ENCODE data around the gene RHEBL1.

The RHEBL1 gene

GRCh38 chr12:49060237-49061156 lies 9.3 kb downstream of the RHEBL1 start, which contains the start of gene KMT2D (continued):
- TF ChIP-seq, protein P1, sequence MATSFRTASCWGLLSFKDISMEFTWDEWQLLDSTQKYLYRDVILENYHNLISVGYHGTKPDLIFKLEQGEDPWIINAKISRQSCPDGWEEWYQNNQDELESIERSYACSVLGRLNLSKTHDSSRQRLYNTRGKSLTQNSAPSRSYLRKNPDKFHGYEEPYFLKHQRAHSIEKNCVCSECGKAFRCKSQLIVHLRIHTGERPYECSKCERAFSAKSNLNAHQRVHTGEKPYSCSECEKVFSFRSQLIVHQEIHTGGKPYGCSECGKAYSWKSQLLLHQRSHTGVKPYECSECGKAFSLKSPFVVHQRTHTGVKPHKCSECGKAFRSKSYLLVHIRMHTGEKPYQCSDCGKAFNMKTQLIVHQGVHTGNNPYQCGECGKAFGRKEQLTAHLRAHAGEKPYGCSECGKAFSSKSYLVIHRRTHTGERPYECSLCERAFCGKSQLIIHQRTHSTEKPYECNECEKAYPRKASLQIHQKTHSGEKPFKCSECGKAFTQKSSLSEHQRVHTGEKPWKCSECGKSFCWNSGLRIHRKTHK (tag by site-specific recombination; IDR thresholded peaks at IDR 0.05) = no peak
- TF ChIP-seq, protein P2, sequence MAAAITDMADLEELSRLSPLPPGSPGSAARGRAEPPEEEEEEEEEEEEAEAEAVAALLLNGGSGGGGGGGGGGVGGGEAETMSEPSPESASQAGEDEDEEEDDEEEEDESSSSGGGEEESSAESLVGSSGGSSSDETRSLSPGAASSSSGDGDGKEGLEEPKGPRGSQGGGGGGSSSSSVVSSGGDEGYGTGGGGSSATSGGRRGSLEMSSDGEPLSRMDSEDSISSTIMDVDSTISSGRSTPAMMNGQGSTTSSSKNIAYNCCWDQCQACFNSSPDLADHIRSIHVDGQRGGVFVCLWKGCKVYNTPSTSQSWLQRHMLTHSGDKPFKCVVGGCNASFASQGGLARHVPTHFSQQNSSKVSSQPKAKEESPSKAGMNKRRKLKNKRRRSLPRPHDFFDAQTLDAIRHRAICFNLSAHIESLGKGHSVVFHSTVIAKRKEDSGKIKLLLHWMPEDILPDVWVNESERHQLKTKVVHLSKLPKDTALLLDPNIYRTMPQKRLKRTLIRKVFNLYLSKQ (tag by site-specific recombination; IDR thresholded peaks at IDR 0.05; ENCODE audit: borderline replicate concordance) = peak; percentile 90
- TF ChIP-seq ZNF677 (tag by site-specific recombination; IDR thresholded peaks at IDR 0.05) (no peak), HOXD13 (CRISPR knock-in tag; IDR thresholded peaks at IDR 0.05; ENCODE audit: borderline replicate concordance) (no peak), ZNF560 (tag by site-specific recombination; IDR thresholded peaks at IDR 0.05; ENCODE audit: borderline replicate concordance) (no peak), ZFP37 (tag by site-specific recombination; IDR thresholded peaks at IDR 0.05) (peak; percentile 99), HOXC10 (CRISPR knock-in tag; IDR thresholded peaks at IDR 0.05) (no peak), ZNF133 (tag by site-specific recombination; IDR thresholded peaks at IDR 0.05) (0 out of 2 replicates have a peak, but pooled peaks have one; percentile 20), ZNF10 (tag by site-specific recombination; IDR thresholded peaks at IDR 0.05) (peak; percentile 84), ZNF707 (tag by site-specific recombination; IDR thresholded peaks at IDR 0.05) (no peak)
- TF ChIP-seq, protein P3, sequence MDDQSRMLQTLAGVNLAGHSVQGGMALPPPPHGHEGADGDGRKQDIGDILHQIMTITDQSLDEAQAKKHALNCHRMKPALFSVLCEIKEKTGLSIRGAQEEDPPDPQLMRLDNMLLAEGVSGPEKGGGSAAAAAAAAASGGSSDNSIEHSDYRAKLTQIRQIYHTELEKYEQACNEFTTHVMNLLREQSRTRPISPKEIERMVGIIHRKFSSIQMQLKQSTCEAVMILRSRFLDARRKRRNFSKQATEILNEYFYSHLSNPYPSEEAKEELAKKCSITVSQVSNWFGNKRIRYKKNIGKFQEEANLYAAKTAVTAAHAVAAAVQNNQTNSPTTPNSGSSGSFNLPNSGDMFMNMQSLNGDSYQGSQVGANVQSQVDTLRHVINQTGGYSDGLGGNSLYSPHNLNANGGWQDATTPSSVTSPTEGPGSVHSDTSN (CRISPR knock-in tag; IDR thresholded peaks at IDR 0.05) = no peak
- TF ChIP-seq, protein P4, sequence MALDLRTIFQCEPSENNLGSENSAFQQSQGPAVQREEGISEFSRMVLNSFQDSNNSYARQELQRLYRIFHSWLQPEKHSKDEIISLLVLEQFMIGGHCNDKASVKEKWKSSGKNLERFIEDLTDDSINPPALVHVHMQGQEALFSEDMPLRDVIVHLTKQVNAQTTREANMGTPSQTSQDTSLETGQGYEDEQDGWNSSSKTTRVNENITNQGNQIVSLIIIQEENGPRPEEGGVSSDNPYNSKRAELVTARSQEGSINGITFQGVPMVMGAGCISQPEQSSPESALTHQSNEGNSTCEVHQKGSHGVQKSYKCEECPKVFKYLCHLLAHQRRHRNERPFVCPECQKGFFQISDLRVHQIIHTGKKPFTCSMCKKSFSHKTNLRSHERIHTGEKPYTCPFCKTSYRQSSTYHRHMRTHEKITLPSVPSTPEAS (tag by site-specific recombination; IDR thresholded peaks at IDR 0.05) = peak; percentile 90

GRCh38 chr12:49059299-49060171 lies 10.2 kb downstream of the RHEBL1 start:
- POLR2A ChIA-PET = interaction anchor here (1.1 to 3.6 kb wide), 6 partner anchors 10 to 128 kb away, joined by 3 to 26 read pairs (median 5); partner anchors contain the start of genes RHEBL1 and TUBA1B
- 0 out of 2 replicates have a peak, but pooled peaks have one; percentile 16 for TF ChIP-seq ZBTB8A (tag by site-specific recombination; IDR thresholded peaks at IDR 0.05)
- TF ChIP-seq, protein P5, sequence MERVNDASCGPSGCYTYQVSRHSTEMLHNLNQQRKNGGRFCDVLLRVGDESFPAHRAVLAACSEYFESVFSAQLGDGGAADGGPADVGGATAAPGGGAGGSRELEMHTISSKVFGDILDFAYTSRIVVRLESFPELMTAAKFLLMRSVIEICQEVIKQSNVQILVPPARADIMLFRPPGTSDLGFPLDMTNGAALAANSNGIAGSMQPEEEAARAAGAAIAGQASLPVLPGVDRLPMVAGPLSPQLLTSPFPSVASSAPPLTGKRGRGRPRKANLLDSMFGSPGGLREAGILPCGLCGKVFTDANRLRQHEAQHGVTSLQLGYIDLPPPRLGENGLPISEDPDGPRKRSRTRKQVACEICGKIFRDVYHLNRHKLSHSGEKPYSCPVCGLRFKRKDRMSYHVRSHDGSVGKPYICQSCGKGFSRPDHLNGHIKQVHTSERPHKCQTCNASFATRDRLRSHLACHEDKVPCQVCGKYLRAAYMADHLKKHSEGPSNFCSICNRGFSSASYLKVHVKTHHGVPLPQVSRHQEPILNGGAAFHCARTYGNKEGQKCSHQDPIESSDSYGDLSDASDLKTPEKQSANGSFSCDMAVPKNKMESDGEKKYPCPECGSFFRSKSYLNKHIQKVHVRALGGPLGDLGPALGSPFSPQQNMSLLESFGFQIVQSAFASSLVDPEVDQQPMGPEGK (tag by site-specific recombination; IDR thresholded peaks at IDR 0.05) = peak; percentile 72
- TF ChIP-seq, protein P1 (tag by site-specific recombination; IDR thresholded peaks at IDR 0.05) = no peak
- TF ChIP-seq ZNF174 (tag by site-specific recombination; IDR thresholded peaks at IDR 0.05) = no peak
- TF ChIP-seq EGR2 (tag by site-specific recombination; IDR thresholded peaks at IDR 0.05; ENCODE audit: low read depth) = no peak
- no peak for TF ChIP-seq KLF8 (tag by site-specific recombination; IDR thresholded peaks at IDR 0.05)
- no peak for TF ChIP-seq ZNF792 (tag by site-specific recombination; IDR thresholded peaks at IDR 0.05)
- TF ChIP-seq ZNF350 (tag by site-specific recombination; IDR thresholded peaks at IDR 0.05) = no peak
- TF ChIP-seq TCF7L2 (IDR thresholded peaks at IDR 0.05; ENCODE audit: borderline replicate concordance, low read depth, low read length) = peak; percentile 65; the same call in 1 of the 2 replicates
- TF ChIP-seq ZNF837 (tag by site-specific recombination; IDR thresholded peaks at IDR 0.05) = no peak
- no peak for TF ChIP-seq ZNF146 (tag by site-specific recombination; IDR thresholded peaks at IDR 0.05)
- no peak for TF ChIP-seq ZBTB21 (tag by site-specific recombination; IDR thresholded peaks at IDR 0.05)
- TF ChIP-seq ZBTB20 (tag by site-specific recombination; IDR thresholded peaks at IDR 0.05) = peak; percentile 47; the same call in 1 of the 2 replicates

More at GRCh38 chr12:49059299-49060171, 10.2 kb downstream of the RHEBL1 start:
- H3K36me3 ChIP-seq (ENCODE audit: control insufficient read depth in 2 of 2, insufficient read depth in 1 of 2, low read length in 2 of 2) = peaks cover 4 to 14% of the 10 kb centered on the region in 2 experiments; a peak in 1 of 3 replicates
- peak overlapping the region; percentile 93 for H3K27ac ChIP-seq (ENCODE audit: extremely low read depth, low read depth, low read length)
- H3K9me3 ChIP-seq (ENCODE audit: control insufficient read depth, insufficient read depth, low read depth, low read length) = no peaks in the 10 kb centered on the region
- CTCF ChIA-PET = interaction anchor here (0.7 to 2.4 kb wide), 8 partner anchors 8 to 71 kb away, joined by 3 to 18 read pairs (median 4); no protein-coding TSS in a partner anchor
- H3K4me3 ChIP-seq (ENCODE audit: low read depth, low read length) = peak overlapping the region; percentile 95
- H3K4me1 ChIP-seq (ENCODE audit: control insufficient read depth, insufficient read depth, low read length) = peaks cover 11% of the 10 kb centered on the region
